Hepatocyte (in vitro differentiated cells): ENCODE data around the gene KCNS3. TPM values are rescaled to one million over a fixed set of nuclear protein-coding genes. Genes with fewer than 3 reads are reported as not detected.

ENCODE experiments used
- DNase-seq: peaks from one replicate; pipeline ENCODE4 v3.0.0-alpha.2; 2016; ENCODE audit warnings: low spot score
- H2AFZ ChIP-seq: fragments of 200-600 bp; sonication (generic); 2 replicates; pipeline ENCODE4 v1.6.0; 2016; ENCODE audit warnings: antibody characterized with exemption, mild to moderate bottlenecking
- H3K27ac ChIP-seq: fragments of 200-600 bp; sonication (generic); 2 replicates; pipeline ENCODE4 v1.5.1; 2016; ENCODE audit warnings: mild to moderate bottlenecking
- H3K27me3 ChIP-seq: fragments of 200-600 bp; sonication (generic); 2 replicates; pipeline ENCODE4 v1.6.1; 2016
- H3K36me3 ChIP-seq: fragments of 200-600 bp; sonication (generic); replicated peaks from 2 replicates; pipeline ENCODE4 v1.5.1; 2016; ENCODE audit warnings: low read depth; ENCODE audit not compliant: insufficient read depth
- H3K4me1 ChIP-seq: fragments of 200-600 bp; sonication (generic); 2 replicates; pipeline ENCODE4 v1.5.1; 2016; ENCODE audit warnings: mild to moderate bottlenecking, moderate library complexity; ENCODE audit not compliant: insufficient read depth
- H3K4me2 ChIP-seq: fragments of 200-600 bp; sonication (generic); 2 replicates; pipeline ENCODE4 v1.6.0; 2016
- H3K4me3 ChIP-seq: fragments of 200-600 bp; sonication (generic); 2 replicates; pipeline ENCODE4 v1.5.1; 2016; ENCODE audit warnings: mild to moderate bottlenecking
- H3K79me2 ChIP-seq: fragments of 200-600 bp; sonication (generic); 2 replicates; pipeline ENCODE4 v1.6.0; 2017; ENCODE audit warnings: mild to moderate bottlenecking
- H3K9me2 ChIP-seq: fragments of 200-600 bp; sonication (generic); replicated peaks from 2 replicates; pipeline ENCODE4 v1.6.0; 2017; ENCODE audit warnings: mild to moderate bottlenecking; ENCODE audit not compliant: insufficient read depth
- H3K9me3 ChIP-seq: fragments of 200-600 bp; sonication (generic); 2 replicates; pipeline ENCODE4 v1.5.1; 2016; ENCODE audit warnings: low read depth, mild to moderate bottlenecking
- H4K20me1 ChIP-seq: fragments of 200-600 bp; sonication (generic); 2 replicates; pipeline ENCODE4 v1.6.0; 2016; ENCODE audit warnings: mild to moderate bottlenecking; ENCODE audit not compliant: insufficient read depth, poor library complexity, severe bottlenecking
- CTCF ChIP-seq: fragments of 200-600 bp; sonication (generic); IDR thresholded peaks from 2 replicates; pipeline ENCODE4 v1.5.1; 2016; ENCODE audit warnings: antibody characterized with exemption, mild to moderate bottlenecking; ENCODE audit not compliant: poor library complexity
- EZH2 ChIP-seq: fragments of 200-600 bp; sonication (generic); IDR thresholded peaks from 2 replicates; pipeline ENCODE4 v1.6.1; 2016; ENCODE audit warnings: antibody characterized with exemption, mild to moderate bottlenecking, borderline replicate concordance
- EZH2phosphoT487 ChIP-seq: fragments of 200-600 bp; sonication (generic); IDR thresholded peaks from one replicate; pipeline ENCODE4 v1.6.1; 2018; ENCODE audit warnings: antibody characterized with exemption, mild to moderate bottlenecking, low read depth, moderate library complexity; ENCODE audit not compliant: unreplicated experiment, severe bottlenecking
- WGBS: methylation state at CpG from one replicate; pipeline ENCODE4 v1.1.6; 2016; ENCODE audit warnings: low lambda C conversion rate; ENCODE audit errors: missing lambda C conversion rate; 5-methylcytosine and 5-hydroxymethylcytosine counted together
- polyA plus RNA-seq: library from polyadenylated mRNA; unstranded; fragments of >200 nt; fragmentation: Nextera tagmentation; extraction: Ambion mirVana; gene quantifications from 2 replicates; pipeline ENCODE4 v1.2.1, GENCODE V29; 2016
- total RNA-seq: library from RNA; depleted of rRNA; stranded (reverse); fragments of >200 nt; gene quantifications from 2 replicates; pipeline ENCODE4 v1.2.3, GENCODE V29; 2014

KCNS3 gene
- total and polyA plus RNA-seq, 2 experiments from 2014 or later: 4.8 TPM

- peaks cover 2% of the 10 kb centered on the region for H3K27me3 ChIP-seq
- no peak for DNase-seq
- H3K36me3 ChIP-seq: no peaks in the 10 kb centered on the region
- H3K79me2 ChIP-seq: no peaks in the 10 kb centered on the region
- WGBS: 70% methylated on average over 3 of the region's 3 CpGs
- no peak overlapping the region for H3K27ac ChIP-seq
- no peaks in the 10 kb centered on the region for H3K9me3 ChIP-seq
- H3K4me1 ChIP-seq: no peaks in the 10 kb centered on the region
- H3K9me2 ChIP-seq: no peaks in the 10 kb centered on the region
- TF ChIP-seq EZH2phosphoT487 (no peak), CTCF (no peak), EZH2 (no peak)
- no peak overlapping the region for H2AFZ ChIP-seq
- no peak overlapping the region for H3K4me3 ChIP-seq
- no peak overlapping the region for H3K4me2 ChIP-seq
- H4K20me1 ChIP-seq: no peaks in the 10 kb centered on the region
Measured at GRCh38 chr2:17915099-17915498, 36.6 kb downstream of the KCNS3 start.

GRCh38 chr2:17915811-17916518 lies 37.5 kb downstream of the KCNS3 start:
- Histone ChIP-seq H3K27me3 (peaks cover 2% of the 10 kb centered on the region), H3K9me2 (no peaks in the 10 kb centered on the region), H3K36me3 (no peaks in the 10 kb centered on the region), H3K27ac (no peak overlapping the region), H3K4me2 (no peak overlapping the region), H3K4me3 (no peak overlapping the region), H4K20me1 (no peaks in the 10 kb centered on the region), H3K9me3 (no peaks in the 10 kb centered on the region), H3K79me2 (no peaks in the 10 kb centered on the region), H3K4me1 (no peaks in the 10 kb centered on the region), H2AFZ (no peak overlapping the region)
- DNase-seq: no peak
- WGBS: 89% methylated on average over 1 of the region's 1 CpG
- no peak for TF ChIP-seq EZH2
- no peak for TF ChIP-seq EZH2phosphoT487
- no peak for TF ChIP-seq CTCF

- DNase-seq: no peak
Measured at GRCh38 chr2:17916584-17916983, 38.1 kb downstream of the KCNS3 start.

More at GRCh38 chr2:17916584-17916983, 38.1 kb downstream of the KCNS3 start:
- Histone ChIP-seq H3K79me2 (no peaks in the 10 kb centered on the region), H3K4me2 (no peak overlapping the region), H2AFZ (no peak overlapping the region), H3K4me1 (no peaks in the 10 kb centered on the region), H3K9me2 (no peaks in the 10 kb centered on the region), H3K9me3 (no peaks in the 10 kb centered on the region), H3K27ac (no peak overlapping the region), H3K27me3 (peaks cover 2% of the 10 kb centered on the region), H3K36me3 (no peaks in the 10 kb centered on the region), H3K4me3 (no peak overlapping the region), H4K20me1 (no peaks in the 10 kb centered on the region)
- TF ChIP-seq EZH2phosphoT487: no peak
- TF ChIP-seq EZH2: no peak
- TF ChIP-seq CTCF: no peak
